Hepatocyte (in vitro differentiated cells): ENCODE results near the gene CREBBP. TPM values are rescaled to one million over a fixed set of nuclear protein-coding genes. Genes with fewer than 3 reads are reported as not detected.

Source experiments
- DNase-seq: peaks from one replicate; pipeline ENCODE4 v3.0.0-alpha.2; 2016; ENCODE audit warnings: low spot score
- H2AFZ ChIP-seq: fragments of 200-600 bp; sonication (generic); 2 replicates; pipeline ENCODE4 v1.6.0; 2016; ENCODE audit warnings: antibody characterized with exemption, mild to moderate bottlenecking
- H3K27ac ChIP-seq: fragments of 200-600 bp; sonication (generic); 2 replicates; pipeline ENCODE4 v1.5.1; 2016; ENCODE audit warnings: mild to moderate bottlenecking
- H3K27me3 ChIP-seq: fragments of 200-600 bp; sonication (generic); 2 replicates; pipeline ENCODE4 v1.6.1; 2016
- H3K36me3 ChIP-seq: fragments of 200-600 bp; sonication (generic); replicated peaks from 2 replicates; pipeline ENCODE4 v1.5.1; 2016; ENCODE audit warnings: low read depth; ENCODE audit not compliant: insufficient read depth
- H3K4me1 ChIP-seq: fragments of 200-600 bp; sonication (generic); 2 replicates; pipeline ENCODE4 v1.5.1; 2016; ENCODE audit warnings: mild to moderate bottlenecking, moderate library complexity; ENCODE audit not compliant: insufficient read depth
- H3K4me2 ChIP-seq: fragments of 200-600 bp; sonication (generic); 2 replicates; pipeline ENCODE4 v1.6.0; 2016
- H3K4me3 ChIP-seq: fragments of 200-600 bp; sonication (generic); 2 replicates; pipeline ENCODE4 v1.5.1; 2016; ENCODE audit warnings: mild to moderate bottlenecking
- H3K79me2 ChIP-seq: fragments of 200-600 bp; sonication (generic); 2 replicates; pipeline ENCODE4 v1.6.0; 2017; ENCODE audit warnings: mild to moderate bottlenecking
- H3K9me2 ChIP-seq: fragments of 200-600 bp; sonication (generic); replicated peaks from 2 replicates; pipeline ENCODE4 v1.6.0; 2017; ENCODE audit warnings: mild to moderate bottlenecking; ENCODE audit not compliant: insufficient read depth
- H3K9me3 ChIP-seq: fragments of 200-600 bp; sonication (generic); 2 replicates; pipeline ENCODE4 v1.5.1; 2016; ENCODE audit warnings: low read depth, mild to moderate bottlenecking
- H4K20me1 ChIP-seq: fragments of 200-600 bp; sonication (generic); 2 replicates; pipeline ENCODE4 v1.6.0; 2016; ENCODE audit warnings: mild to moderate bottlenecking; ENCODE audit not compliant: insufficient read depth, poor library complexity, severe bottlenecking
- EZH2 ChIP-seq: fragments of 200-600 bp; sonication (generic); IDR thresholded peaks from 2 replicates; pipeline ENCODE4 v1.6.1; 2016; ENCODE audit warnings: antibody characterized with exemption, mild to moderate bottlenecking, borderline replicate concordance
- EZH2phosphoT487 ChIP-seq: fragments of 200-600 bp; sonication (generic); IDR thresholded peaks from one replicate; pipeline ENCODE4 v1.6.1; 2018; ENCODE audit warnings: antibody characterized with exemption, mild to moderate bottlenecking, low read depth, moderate library complexity; ENCODE audit not compliant: unreplicated experiment, severe bottlenecking
- WGBS: methylation state at CpG from one replicate; pipeline ENCODE4 v1.1.6; 2016; ENCODE audit warnings: low lambda C conversion rate; ENCODE audit errors: missing lambda C conversion rate; 5-methylcytosine and 5-hydroxymethylcytosine counted together
- polyA plus RNA-seq: library from polyadenylated mRNA; unstranded; fragments of >200 nt; fragmentation: Nextera tagmentation; extraction: Ambion mirVana; gene quantifications from 2 replicates; pipeline ENCODE4 v1.2.1, GENCODE V29; 2016
- total RNA-seq: library from RNA; depleted of rRNA; stranded (reverse); fragments of >200 nt; gene quantifications from 2 replicates; pipeline ENCODE4 v1.2.3, GENCODE V29; 2014
- TF ChIP-seq, protein P1 (sequence below): fragments of 200-600 bp; sonication (generic); IDR thresholded peaks from 2 replicates; pipeline ENCODE4 v1.5.1; 2016; ENCODE audit warnings: antibody characterized with exemption, mild to moderate bottlenecking; ENCODE audit not compliant: poor library complexity

Gene CREBBP
- total and polyA plus RNA-seq, 2 experiments from 2014 or later = 18.9 to 31.5 TPM

DNA sequence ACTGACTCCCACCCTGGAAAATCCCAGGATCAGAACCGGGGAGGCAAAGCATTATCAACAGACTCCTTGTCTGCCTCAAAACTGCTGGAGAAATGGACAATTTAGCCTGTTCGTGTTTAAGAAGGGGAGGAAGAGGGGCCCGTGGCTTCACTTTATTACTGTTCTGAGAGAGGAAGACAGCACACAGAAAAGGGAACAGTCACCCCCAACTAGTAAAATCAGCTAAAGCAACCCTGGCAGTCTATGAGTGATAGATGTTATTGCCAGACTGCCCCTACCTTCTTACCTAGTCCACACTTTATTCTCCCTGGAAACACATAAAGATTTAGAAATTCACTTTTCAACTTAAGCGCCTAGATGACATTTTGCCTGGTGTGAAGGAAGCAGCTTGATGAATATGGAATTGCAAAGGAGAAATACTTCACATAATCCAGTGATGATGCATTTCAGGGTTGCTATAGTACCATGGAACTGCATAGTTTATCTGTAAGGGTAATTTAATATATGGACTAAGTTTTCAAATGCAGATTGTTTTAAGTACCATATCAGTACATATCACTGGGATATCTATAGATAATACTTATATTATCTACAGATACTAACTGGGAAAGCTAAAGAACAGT lies 126.3 kb downstream of the CREBBP start:
- Histone ChIP-seq H3K4me2 (no peak overlapping the region), H3K27ac (no peak overlapping the region), H3K9me2 (no peaks in the 10 kb centered on the region), H3K36me3 (no peaks in the 10 kb centered on the region), H4K20me1 (peaks cover 23% of the 10 kb centered on the region), H3K4me1 (no peaks in the 10 kb centered on the region), H2AFZ (no peak overlapping the region), H3K27me3 (no peaks in the 10 kb centered on the region), H3K4me3 (no peak overlapping the region), H3K9me3 (no peaks in the 10 kb centered on the region), H3K79me2 (peaks cover 50% of the 10 kb centered on the region)
- no peak for DNase-seq
- TF ChIP-seq, protein P1, sequence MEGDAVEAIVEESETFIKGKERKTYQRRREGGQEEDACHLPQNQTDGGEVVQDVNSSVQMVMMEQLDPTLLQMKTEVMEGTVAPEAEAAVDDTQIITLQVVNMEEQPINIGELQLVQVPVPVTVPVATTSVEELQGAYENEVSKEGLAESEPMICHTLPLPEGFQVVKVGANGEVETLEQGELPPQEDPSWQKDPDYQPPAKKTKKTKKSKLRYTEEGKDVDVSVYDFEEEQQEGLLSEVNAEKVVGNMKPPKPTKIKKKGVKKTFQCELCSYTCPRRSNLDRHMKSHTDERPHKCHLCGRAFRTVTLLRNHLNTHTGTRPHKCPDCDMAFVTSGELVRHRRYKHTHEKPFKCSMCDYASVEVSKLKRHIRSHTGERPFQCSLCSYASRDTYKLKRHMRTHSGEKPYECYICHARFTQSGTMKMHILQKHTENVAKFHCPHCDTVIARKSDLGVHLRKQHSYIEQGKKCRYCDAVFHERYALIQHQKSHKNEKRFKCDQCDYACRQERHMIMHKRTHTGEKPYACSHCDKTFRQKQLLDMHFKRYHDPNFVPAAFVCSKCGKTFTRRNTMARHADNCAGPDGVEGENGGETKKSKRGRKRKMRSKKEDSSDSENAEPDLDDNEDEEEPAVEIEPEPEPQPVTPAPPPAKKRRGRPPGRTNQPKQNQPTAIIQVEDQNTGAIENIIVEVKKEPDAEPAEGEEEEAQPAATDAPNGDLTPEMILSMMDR = no peak
- TF ChIP-seq EZH2phosphoT487 (no peak), EZH2 (no peak)
- WGBS = 90% methylated on average over 4 of the region's 4 CpGs

DNA sequence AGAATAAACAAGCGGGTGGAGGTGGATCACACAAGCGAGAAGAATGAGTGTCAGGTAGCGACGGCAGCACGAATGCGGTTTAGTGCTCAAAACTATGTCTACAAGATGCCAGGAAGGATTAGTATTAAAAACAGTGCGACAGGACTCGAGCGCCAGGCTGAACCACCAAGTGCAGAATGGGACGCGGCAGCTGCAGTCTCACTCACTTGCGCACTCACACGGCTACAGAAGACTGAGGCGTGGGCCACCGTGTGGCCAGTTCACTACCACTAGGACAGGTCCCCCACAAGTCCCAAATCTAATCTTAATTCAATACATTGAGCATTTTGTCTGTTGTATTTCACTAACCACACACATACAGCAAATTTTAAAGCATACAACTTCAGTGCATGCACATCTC lies 127.5 kb downstream of the CREBBP start:
- H3K9me3 ChIP-seq = no peaks in the 10 kb centered on the region
- H3K27me3 ChIP-seq = no peaks in the 10 kb centered on the region
- H4K20me1 ChIP-seq = peaks cover 15% of the 10 kb centered on the region
- H3K4me3 ChIP-seq = no peak overlapping the region
- H2AFZ ChIP-seq = no peak overlapping the region
- no peak overlapping the region for H3K4me2 ChIP-seq
- WGBS = 95% methylated on average over 15 of the region's 15 CpGs
- H3K9me2 ChIP-seq = no peaks in the 10 kb centered on the region
- no peak for DNase-seq
- H3K36me3 ChIP-seq = no peaks in the 10 kb centered on the region
- H3K79me2 ChIP-seq = peaks cover 50% of the 10 kb centered on the region
- no peak for TF ChIP-seq EZH2phosphoT487
- TF ChIP-seq, protein P1 = no peak
- no peak for TF ChIP-seq EZH2
- H3K27ac ChIP-seq = no peak overlapping the region
- no peaks in the 10 kb centered on the region for H3K4me1 ChIP-seq

- Histone ChIP-seq H3K9me2 (no peaks in the 10 kb centered on the region), H3K36me3 (no peaks in the 10 kb centered on the region), H3K4me3 (no peak overlapping the region), H3K27me3 (no peaks in the 10 kb centered on the region), H4K20me1 (peaks cover 15% of the 10 kb centered on the region), H3K79me2 (peaks cover 43% of the 10 kb centered on the region), H3K9me3 (no peaks in the 10 kb centered on the region), H3K4me2 (no peak overlapping the region), H3K27ac (no peak overlapping the region), H2AFZ (no peak overlapping the region), H3K4me1 (no peaks in the 10 kb centered on the region)
- TF ChIP-seq EZH2 (no peak), EZH2phosphoT487 (no peak)
- TF ChIP-seq, protein P1 = no peak
- DNase-seq = no peak
- WGBS = 95% methylated on average over 8 of the region's 8 CpGs
Measured at GRCh38 chr16:3751878-3752277, 128.6 kb downstream of the CREBBP start.
